Stimulated activated naive CD8-positive, alpha-beta T cell treated with anti-CD3 and anti-CD28 coated beads, Interleukin-15, Interleukin-2, amounts not matched to agents 100 U/mL and 50 U/mL, for 24 hours (primary cell): ENCODE data around the gene MYH7B.

ENCODE experiments used
- ATAC-seq: fragments of 150-1000 bp; cut with Tn5 transposase; one replicate; pipeline ENCODE4 v1.10.0; 2021
- DNase-seq: peaks from one replicate; pipeline ENCODE4 v3.0.0; 2021

Gene MYH7B

DNA sequence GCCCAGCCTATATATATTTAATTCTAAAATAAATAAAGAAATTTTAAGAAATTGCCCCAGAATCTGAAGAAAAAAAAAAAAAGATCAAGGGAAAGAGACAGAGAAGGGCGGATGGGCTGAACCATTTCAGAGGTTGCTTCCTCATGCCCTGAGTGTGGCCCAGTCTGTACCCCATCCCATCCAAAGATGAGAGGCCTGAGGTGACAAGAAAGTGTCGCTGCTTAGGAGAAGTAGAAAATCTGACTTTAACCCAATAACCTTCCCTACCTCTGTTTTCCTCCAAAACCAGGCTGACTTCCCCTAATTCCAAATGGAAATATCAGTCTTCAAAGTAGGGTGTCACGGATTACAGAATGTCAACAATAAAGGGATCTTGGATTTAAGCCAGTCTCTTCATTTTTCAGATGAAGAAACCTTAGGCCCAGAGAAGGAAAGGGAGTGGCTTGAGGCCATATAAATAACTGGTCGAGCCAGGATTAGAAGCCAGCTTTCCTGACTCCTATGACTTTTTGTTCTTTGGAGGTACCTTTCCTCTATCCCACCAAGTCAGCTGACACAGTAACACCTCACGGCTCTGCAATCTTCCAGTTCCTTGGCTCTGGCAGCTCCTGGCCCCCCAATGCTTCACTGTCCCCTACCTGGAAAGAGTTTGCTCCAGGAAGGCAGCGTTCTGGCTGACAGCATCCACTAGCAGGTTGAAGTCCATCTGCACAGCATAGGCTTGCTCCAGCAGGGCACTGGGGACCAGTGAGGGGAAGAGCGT is 10.2 kb upstream of the MYH7B start:
- DNase-seq (no peak), ATAC-seq (no peak)

GRCh38 chr20:34946661-34947060 is 9.0 kb upstream of the MYH7B start:
- ATAC-seq (no peak), DNase-seq (no peak)

DNA sequence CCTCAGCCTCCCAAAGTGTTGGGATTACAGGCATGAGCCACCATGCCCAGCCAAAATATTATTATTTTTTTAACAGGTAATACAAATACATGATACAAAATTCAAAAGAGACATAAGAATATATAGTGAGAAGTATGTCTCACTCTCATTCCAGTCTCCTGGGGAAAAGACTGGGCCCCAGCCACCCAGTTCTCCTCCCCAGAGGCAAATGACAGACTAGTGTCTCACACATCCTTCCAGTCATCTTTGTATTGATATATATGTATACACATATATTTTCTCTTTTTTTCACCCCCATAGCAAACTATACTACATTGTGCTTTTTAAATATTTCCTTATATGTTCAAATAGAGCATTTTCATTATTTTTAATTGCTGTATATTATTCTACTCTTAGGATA is 8.3 kb upstream of the MYH7B start:
- ATAC-seq (no peak), DNase-seq (no peak)

- DNase-seq (no peak), ATAC-seq (no peak)
These were observed 7.6 kb upstream of the MYH7B start for GRCh38 chr20:34948030-34948429.

- no peak for ATAC-seq
- no peak for DNase-seq
These were observed 6.5 kb upstream of the MYH7B start for GRCh38 chr20:34949120-34949519.

- ATAC-seq = no peak
- DNase-seq = no peak
These were observed 4.4 kb upstream of the MYH7B start for GRCh38 chr20:34951252-34951651.

GRCh38 chr20:34951652-34952051 is 4.0 kb upstream of the MYH7B start:
- DNase-seq = no peak
- ATAC-seq = no peak

DNA sequence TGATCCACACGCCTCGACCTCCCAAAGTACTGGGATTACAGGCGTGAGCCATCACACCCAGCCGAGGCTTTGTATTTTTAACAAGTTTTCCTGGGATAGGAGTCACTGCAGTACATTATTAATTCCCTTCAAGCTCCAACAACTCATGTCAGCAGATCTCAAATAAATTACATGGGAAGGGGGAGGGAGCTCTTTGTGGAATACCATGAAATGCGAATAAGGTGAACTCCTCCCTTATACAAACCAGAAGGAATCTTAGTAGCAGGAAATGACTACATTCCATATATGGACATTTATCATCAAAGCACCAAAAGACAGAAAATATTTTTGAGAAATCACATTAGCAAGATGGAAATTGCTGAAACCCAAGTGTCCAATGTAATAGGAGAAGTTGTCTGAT is 3.0 kb upstream of the MYH7B start:
- DNase-seq (no peak), ATAC-seq (no peak)

- DNase-seq = no peak
- ATAC-seq = no peak
These were observed 1.7 kb upstream of the MYH7B start for GRCh38 chr20:34953960-34954359.

GRCh38 chr20:34954904-34955230 is 801 bp upstream of the MYH7B start:
- ATAC-seq = no peak
- DNase-seq = peak; percentile 15

DNA sequence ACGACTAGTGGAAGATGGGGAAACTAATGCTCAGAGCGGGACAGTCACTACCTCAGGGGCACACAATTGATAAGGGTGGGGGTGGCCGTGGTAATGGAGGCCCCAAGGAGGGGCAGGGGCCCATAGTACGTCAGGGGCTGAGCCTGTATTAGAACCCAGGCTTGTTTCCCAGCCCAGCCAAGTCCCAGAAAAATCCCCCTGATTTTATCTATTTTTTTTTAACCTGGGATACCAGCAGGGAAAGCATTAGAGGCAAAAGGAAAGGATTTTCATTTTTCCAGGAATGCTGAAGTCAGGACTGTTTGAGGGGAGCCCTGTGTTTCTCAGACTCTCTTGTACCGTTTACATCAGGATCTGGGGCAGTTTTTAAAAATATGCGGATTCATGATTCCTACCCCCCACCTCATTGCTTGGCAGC is 382 bp downstream of the MYH7B start:
- DNase-seq = no peak
- ATAC-seq = no peak

DNA sequence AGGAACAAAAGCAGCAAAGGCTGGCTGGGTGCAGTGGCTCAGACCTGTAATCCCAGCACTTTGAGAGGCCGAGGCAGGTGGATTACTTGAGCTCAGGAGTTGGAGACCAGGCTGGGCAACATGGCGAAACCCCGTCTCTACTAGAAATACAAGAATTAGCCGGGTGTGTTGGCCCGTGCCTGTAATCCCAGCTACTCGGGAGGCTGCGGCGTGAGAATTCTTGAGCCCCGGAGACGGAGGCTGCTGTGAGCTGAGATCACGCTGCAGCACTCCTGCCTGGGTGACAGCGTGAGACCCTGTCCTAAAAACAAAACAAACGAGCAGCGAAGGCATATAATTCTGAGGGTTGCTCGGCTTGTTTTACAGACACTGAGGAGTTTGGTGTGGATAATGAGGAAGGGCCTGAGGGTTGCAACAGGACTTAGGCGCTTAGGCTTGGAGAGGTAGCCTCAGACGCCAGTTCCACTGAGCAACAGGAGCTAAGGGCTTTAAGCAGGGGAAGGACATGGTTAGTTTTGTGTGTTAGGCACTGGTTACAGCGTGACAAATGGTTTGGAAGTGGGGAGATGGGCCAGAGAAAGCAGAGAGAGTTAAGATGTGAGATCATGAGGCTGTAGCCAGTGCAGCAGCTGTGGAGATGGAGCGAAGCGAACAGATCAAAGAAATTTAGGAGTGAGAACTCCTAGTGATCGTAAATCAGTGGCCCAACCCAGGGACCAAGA is 1.2 kb downstream of the MYH7B start:
- no peak for DNase-seq

DNA sequence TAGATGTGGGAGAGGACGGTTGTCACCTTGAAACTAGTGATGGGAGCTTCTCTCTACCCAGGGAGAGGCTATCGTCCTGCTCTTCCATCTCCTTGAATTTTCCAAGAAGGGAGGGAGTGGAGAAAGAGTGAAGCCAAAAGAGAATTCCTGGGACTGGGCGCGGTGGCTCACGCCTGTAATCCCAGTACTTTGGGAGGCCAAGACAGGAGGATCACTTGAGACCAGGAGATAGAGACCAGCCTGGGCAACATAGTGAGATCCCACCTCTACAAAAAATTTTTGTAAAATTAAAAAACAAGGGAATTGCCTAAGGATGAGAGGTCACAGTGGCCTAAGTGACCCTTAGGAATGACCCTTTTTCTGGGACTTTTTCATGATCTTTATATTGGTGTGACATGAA is 8.8 kb downstream of the MYH7B start:
- ATAC-seq = no peak

More for the DNA sequence above, 1.2 kb downstream of the MYH7B start:
- no peak for ATAC-seq

GRCh38 chr20:34965051-34965450 is 9.4 kb downstream of the MYH7B start:
- DNase-seq (no peak), ATAC-seq (no peak)

More for the DNA sequence above, 8.8 kb downstream of the MYH7B start:
- DNase-seq = no peak

DNA sequence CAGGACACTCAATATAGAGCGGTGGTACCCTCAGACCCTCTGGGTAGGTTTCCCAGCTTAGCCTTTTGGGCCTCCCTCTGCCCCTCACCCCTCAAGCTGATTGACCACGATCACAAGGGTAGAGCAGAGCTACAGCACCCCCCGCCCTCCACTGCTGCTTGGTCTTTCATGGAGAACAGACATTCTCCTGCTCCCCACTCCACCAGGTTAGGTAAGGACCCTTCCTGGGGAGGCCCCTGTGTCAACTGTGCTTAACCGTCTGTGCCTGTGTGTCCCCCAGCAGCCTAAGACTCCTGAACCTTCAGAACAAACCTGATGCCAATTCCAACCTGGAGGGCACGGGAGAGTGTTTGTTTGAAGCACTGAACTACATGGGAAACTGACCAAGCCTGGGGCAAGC is 11.8 kb downstream of the MYH7B start:
- ATAC-seq = no peak
- no peak for DNase-seq

DNA sequence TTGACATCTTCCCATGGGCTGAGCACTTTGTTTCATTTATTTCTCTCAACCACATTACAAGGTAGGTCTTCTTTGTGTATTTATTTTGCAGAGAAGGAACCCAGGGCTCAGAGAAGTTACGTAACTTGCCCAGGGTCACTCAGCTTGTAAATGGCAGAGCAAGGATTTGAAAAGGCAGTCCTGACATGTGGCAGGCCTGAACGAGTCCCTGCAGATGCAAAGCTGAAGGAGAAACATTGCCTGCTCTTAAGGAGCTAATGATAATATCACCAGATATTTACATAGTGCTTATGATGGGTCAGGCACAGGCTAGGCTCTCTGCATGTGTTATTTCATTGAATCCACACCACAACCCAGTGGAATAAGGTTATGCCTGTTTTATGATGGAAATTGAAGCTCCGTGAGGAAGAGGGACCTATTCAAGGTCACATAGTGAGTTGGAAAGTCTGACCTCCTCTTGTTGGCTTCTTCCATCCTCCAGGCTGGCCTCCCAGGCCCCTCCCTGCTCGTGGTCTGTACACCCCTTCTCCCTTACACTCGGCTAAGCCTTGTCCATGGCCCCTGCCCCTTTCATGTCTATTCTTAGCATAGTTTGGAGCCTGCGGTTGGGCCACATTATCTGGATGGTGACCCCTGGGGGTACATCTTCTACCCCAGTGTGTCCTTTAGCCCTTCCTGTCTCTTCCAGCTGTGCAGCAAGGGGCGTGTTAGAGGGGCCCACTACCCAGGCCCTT is 12.5 kb downstream of the MYH7B start:
- no peak for DNase-seq

GRCh38 chr20:34970193-34970840 is 14.6 kb downstream of the MYH7B start:
- peak; percentile 34 for ATAC-seq

More for the DNA sequence above, 12.5 kb downstream of the MYH7B start:
- no peak for ATAC-seq

DNA sequence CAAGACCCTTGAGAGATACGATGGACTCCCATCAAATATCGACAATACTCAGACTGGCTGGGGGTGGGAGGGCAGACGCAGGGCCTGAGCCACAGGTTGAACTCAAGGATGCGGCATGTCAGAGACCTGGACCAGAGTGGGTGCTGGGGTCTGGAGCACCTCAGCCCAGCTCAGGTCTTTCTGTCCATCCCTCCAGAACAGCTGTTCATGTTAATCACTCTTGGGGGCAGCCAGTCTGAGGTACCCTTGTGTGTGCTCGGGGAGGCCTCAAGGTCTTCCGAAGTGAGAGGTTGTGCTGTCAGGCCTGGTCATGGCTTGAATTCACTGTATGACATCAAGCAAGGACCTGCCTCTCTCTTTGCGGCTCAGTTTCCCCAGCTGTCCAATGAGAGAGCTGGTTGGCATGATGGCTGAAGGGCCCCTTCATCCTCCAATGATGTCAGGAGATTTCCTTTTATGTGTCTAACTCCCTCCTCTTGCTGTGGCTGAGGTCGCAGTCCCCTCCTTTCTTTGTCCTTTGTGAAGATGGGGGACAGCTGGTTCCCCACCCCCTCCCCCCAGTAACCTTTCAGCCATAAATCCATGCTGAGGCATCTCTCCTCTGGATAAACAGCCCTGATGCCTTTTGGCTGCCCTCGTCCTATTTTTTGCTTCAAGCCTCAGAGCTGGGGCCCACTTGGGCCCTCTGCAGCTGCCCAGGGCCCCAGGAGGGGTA is 15.3 kb downstream of the MYH7B start:
- ATAC-seq = no peak
- DNase-seq = no peak

More at GRCh38 chr20:34970193-34970840, 14.6 kb downstream of the MYH7B start:
- no peak for DNase-seq

DNA sequence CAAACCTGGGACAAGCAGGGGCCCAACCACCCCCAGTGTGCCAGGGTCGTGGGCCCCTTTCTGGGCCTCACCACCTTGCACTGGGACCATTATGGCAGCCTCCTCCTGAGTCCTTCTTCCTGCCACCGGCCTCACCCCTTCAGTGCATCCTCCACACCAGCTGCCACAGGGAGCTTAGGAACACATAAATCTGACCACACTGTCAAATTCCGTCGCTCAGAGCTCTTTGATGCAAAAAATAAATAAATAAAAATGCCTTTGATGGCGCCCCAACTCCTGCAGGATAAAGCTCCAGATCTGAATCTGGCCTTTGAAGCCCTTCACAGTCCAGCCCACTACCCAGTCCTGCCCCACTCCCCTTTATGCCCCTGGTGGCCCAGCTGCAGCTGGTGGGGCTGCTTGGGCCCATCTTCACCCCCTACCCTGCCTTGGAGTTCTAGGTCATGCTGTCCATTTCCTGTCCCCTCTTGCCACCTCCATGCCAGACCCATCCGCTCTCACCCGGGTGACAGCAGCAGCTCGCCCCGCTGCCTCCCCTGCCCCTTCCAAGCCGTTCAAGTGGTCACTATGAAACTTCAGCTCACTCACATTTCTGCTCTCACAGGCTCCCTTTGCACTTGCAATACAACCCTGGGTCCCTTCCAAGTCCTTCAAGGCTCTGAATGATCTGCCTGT is 16.0 kb downstream of the MYH7B start:
- no peak for ATAC-seq
- no peak for DNase-seq

GRCh38 chr20:34974246-34974645 is 18.6 kb downstream of the MYH7B start:
- ATAC-seq = no peak

GRCh38 chr20:34976286-34976685 is 20.6 kb downstream of the MYH7B start:
- ATAC-seq (no peak), DNase-seq (no peak)

More at GRCh38 chr20:34974246-34974645, 18.6 kb downstream of the MYH7B start:
- DNase-seq = no peak
